ENCODE measurements around the gene MGAT4C. TPM values are rescaled to one million over a fixed set of nuclear protein-coding genes. Genes with fewer than 3 reads are reported as not detected.

The MGAT4C gene
- total RNA-seq, 1 donor from 2014 or later = 0.32 TPM

DNA sequence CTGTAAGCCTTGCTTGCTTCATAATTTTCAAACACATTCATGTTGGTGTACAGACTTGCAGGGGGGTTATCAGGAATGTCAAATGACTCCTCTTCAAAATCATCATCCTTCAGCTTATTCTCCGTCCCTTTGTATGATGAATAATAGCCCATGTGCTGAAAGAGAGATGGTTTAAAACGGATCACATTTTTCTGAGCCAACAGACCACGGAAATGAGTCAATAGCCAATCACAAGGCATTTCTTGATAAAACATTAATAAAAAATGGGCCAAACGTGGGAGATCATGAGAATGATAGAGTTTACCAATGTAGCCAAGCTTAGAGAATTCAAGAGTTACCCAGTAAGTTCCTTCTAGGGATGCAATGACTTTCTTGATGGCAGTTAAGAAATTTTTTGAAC, 276.6 kb downstream of the MGAT4C start:
- no peak for DNase-seq (ENCODE audit: low spot score)

DNA sequence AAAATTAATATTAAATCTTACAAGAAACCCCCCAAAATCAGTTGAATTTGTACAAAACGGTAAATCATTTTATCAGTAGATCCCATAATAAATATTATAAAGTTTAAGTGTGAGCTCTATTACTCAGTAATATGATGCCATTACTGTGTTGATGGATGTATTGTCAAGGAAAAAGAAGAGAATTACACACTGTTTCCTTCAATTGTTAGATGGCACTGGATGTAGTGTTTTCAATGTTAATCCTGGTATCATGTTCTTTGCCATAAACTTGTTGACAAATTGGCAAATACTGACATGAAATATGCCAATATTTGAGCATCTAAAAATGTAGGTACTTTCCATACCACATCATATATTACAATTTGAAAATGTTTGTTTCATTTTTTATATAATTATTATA, 280.5 kb downstream of the MGAT4C start:
- no peak for DNase-seq (ENCODE audit: low spot score)

DNA sequence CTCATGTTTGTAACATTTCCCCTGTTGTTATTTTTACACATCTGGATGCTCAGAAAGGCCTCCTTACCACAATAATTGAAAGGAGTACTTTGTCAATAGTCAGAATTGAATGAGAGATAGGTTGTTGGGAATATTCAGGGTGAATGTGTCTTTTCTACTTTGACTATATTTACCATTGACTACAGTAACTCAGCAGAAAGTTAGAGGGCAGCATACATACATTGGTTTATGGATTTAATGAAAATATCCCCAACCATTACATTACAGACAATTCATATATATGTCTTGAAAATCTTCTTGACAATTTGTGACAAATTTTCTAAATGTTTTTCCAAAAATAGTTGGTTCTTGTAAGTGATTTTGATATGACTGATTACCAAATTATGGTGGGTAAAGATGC, 284.4 kb downstream of the MGAT4C start:
- no peak for DNase-seq (ENCODE audit: low spot score)

DNA sequence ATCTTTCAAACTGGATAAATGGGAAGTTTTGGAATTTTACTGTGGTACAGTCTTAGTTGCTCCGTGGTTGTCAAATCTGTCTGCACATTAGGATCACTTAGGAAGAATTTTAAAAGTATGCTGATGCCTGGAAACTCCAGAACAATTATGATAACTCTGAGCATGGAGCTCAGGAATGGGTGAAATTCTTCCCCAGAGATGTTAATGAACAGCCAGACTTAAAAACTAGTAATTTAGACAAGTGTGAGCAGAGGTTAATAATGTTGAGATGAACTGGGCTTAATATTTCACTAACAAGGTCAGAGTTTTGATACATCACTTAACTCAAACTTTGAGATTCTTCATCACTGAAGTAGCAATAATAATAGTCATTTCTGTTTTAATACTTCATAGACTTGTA, 287.6 kb downstream of the MGAT4C start:
- no peak for DNase-seq (ENCODE audit: low spot score)

DNA sequence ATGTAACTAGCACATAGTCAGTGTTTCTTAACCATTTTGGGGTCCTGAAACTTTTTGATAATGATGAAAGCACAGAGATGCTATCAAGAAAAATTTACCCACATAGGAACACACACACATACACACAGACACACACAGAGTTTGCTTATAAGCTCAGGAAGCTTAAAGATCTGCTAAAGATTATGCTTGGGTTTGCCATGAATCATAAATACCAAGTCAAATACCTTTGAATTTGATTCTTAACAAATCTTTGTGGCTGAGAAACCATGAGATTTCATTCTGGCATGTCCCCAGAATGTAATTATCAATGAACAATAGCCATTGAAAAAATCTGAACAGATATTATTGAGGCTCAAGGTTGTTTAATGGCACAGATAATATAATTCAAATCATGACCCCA, 292.9 kb downstream of the MGAT4C start:
- DNase-seq (ENCODE audit: low spot score) = no peak

DNA sequence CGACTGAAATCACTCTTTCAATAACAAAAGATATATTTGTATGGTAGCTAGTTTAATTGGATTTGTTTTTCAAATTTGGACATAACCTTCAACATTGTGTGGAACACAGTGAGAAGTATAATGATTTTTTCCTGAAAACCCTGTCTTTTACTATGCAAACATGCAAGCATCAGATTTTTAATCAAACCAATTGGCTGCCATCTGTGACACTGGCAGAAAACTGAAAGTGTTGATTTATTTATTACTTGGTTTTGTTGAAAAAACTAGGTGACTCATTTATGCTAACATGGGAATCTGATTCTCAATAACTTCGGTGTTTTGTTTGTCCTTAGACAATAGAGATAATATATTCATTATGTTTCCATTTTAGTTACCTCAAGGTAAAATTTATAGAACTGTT, 300.1 kb downstream of the MGAT4C start:
- DNase-seq (ENCODE audit: low spot score) = no peak

DNA sequence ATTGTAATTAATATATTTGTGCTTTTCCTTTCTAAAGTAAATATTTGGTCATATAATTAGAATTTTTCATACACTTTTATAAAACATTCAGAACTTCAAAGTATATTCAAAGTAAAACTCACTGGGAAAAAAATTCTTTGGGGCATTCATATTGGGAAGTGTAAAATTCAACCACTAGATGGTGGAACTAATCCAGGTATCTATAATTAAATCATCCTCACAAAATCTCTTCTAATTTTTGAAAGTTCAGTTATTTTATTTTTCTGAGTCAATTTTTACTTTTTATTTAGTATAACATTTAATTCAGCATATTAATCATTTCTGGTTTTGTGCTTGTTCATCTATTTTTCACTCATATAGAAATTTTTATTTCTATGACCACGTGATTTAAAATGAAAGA, 301.1 kb downstream of the MGAT4C start:
- no peak for DNase-seq (ENCODE audit: low spot score)

DNA sequence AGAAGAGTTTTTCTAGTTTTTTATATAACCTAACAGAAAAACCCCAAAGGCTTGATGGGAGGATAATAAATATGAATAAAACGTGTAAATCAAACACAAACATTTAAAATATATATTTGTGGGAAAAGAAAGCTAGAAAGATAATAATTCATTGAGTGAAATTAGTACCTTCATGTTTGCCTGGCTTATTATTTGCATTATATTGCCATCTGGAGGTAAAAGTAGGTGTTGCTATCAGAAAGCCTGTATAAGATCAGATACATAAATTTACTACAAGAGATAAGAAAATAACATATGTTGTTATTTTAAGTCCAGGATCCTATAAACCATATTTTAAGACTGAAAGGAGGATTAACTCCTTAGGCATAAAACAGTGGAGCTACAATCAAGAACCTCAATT, 304.4 kb downstream of the MGAT4C start:
- DNase-seq (ENCODE audit: low spot score) = no peak

DNA sequence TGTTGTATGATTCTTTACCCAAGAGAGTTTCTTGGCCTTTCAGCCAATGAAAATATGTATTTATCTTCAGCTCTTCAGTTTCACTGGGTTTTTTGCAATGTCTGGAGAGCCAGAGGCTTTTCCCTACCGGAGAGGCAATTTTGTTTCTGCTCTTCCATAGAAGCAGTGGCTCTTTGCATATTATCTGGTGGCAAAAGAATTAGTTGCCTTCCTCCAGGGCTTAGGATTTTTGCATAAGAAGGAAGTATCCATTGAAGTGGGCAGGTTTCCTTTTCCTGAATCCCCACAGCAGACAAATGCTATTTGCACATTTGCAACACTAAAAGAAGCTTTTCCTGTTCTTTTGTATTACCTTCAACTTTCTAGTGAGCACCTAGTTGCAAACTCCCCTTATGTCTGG, 306.9 kb downstream of the MGAT4C start:
- no peak for DNase-seq (ENCODE audit: low spot score)

DNA sequence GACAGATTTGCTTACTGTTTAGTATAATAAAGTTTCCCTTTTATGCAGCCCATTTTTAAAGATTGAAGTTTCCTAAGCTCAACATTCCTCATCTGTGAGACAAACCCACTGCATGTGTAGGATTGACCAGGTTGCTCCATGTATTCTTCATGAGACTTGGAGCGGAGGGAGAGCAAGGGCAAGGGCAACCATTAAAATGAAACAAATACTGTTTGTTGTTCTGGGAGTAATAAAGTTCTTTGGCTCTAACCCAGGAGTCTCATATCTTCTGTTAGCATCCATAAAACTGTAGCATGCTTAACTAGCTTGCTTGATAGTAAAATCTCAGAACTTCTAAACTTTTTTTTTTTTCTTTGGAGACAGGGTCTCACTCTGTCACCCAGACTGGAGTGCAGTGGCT, 307.9 kb downstream of the MGAT4C start:
- DNase-seq (ENCODE audit: low spot score) = no peak

DNA sequence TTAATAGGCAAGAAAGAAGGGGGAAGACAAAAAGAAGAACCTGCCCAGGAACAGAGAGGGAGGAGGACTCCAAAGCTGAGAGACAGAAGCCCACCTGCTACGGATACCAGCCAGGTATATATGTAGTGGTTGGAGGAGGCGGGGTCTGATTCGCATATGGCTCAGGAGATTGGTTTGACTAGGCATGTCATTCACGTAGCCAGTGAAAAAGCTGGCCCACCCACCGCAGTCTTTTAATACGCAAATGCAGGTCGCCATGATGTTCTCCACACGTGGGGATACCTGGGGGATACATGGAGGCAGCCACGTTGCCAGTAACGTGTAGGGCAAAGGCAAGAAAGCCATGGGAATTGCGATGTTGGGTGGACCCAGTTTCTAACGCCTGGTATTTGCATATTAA, 308.9 kb downstream of the MGAT4C start:
- DNase-seq (ENCODE audit: low spot score) = no peak

DNA sequence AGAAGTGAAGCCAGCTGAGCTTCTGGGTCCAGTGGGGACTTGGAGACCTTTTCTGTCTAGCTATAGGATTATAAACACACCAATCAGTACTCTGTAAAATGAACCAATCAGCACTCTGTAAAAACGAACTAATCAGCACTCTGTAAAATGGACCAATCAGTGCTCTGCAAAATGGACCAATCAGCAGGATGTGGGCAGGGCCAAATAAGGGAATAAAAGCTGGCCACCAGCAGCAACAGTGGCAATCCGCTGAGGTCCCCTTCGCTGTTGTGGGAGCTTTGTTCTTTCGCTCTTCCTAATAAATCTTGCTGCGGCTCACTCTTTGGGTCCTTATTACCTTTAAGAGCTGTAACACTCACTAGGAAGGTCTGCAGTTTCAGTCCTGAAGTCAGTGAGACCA, 309.8 kb downstream of the MGAT4C start:
- no peak for DNase-seq (ENCODE audit: low spot score)

DNA sequence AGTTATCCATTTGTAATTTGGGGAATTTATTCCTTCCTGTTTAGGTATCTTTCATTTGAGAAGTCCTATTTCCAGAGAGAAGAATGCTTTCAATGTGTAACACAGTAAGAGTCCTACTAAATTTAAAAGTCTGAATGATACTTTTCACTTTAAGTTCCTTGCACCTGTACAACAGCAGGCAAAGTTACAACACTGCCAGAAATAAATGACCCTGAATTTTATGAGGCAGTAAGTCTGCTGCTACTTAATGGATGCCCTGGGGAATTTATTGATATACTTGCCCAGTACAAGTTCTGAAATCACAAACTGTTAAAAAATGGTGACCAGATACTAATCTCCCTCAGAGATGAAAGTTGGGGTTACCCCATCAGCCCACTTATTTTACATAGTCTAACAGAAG, 329.0 kb downstream of the MGAT4C start:
- DNase-seq (ENCODE audit: low spot score) = no peak

DNA sequence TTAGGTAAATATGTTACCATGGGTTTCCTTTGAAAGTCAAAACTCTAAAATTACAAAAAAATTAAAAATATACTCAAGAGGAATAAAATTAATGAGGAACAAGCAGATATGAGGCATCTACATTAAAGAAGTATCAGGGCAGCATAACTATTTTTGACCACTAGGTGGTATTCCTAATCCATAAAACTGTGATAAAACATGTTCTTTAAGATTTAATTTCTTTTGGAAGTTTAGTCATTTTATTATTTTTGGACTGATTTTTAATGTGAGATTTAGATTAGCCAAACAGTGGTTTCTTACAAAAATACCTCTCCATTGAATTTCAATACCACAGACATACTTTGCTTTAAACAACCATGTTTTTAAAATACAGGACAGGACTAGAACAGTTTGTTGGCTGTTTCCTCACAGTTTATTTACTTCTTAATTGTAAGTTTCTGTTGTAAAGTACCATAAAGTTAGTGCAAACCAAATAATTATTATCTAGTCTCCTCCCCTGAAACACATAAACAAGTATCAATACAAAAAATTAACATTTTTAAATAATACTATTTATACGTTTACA, 332.3 kb downstream of the MGAT4C start:
- no peak for DNase-seq (ENCODE audit: low spot score)

DNA sequence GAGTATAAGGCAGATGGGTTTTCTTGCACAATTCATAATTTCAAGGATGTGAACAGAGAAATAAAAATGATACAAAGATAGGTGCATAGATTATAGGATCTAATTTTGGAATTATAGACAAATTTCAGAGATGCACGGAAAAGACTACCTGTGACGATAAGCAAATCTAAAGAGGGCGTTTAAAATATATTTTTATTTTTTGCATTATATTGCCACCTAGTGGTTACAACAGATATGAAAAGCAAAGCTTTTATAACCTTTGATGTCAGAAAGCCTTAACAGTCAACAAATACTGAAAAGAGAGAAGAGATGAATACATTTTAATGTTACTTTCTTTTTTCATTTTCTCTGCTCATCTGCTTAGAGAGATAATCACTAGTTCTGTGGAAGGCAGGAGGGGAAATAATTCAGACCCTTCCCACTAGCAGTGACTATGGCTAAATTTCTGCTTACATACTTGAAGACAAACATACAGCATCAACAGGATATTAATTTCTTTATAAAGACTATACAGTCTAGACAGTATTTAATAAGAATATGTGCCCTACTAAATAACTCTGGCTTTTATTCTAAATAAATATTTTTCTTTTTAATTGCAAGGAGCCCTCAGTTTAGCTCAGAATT, 335.8 kb downstream of the MGAT4C start:
- no peak for DNase-seq (ENCODE audit: low spot score)
